Thyroid gland (tissue), 4 donors: ENCODE measurements around the gene CAVIN2. TPM values are rescaled to one million over a fixed set of nuclear protein-coding genes. Genes with fewer than 3 reads are reported as not detected.

Experiments
- DNase-seq, 2 donors: peaks; one replicate each; pipeline ENCODE4 v3.0.0-alpha.2; 2019
- H3K27ac ChIP-seq, 3 donors: fragments of 200-600 bp; sonication (generic); 1 replicate in 2 of 3; 2 replicates in 1 of 3; pipeline ENCODE4 v1.5.1; 2016 to 2019; ENCODE audit warnings: mild to moderate bottlenecking in 1 of 3, moderate library complexity in 1 of 3
- H3K27me3 ChIP-seq: fragments of 200-600 bp; sonication (generic); one replicate; pipeline ENCODE4 v1.5.1; 2019
- H3K36me3 ChIP-seq, 2 donors: fragments of 200-600 bp; sonication (generic); one replicate each; pipeline ENCODE4 v1.5.1; 2016 to 2019
- H3K4me1 ChIP-seq, 2 donors: fragments of 200-600 bp; sonication (generic); one replicate each; pipeline ENCODE4 v1.5.1; 2017 to 2019
- H3K4me3 ChIP-seq, 3 donors: fragments of 200-600 bp; sonication (generic); replicated peaks in 1 of 3; 1 replicate in 2 of 3; 2 replicates in 1 of 3; pipeline ENCODE4 v1.5.1; 2016; ENCODE audit warnings: mild to moderate bottlenecking in 1 of 3
- H3K9me3 ChIP-seq: fragments of 200-600 bp; sonication (generic); one replicate; pipeline ENCODE4 v1.5.1; 2017
- POLR2A ChIP-seq, 2 donors: fragments of 450-650 bp; IDR thresholded peaks; one replicate each; pipeline ENCODE4 v1.6.1; 2017; ENCODE audit warnings: antibody characterized with exemption in 2 of 2, mild to moderate bottlenecking in 2 of 2, moderate library complexity in 1 of 2
- WGBS, 2 donors: methylation state at CpG; one replicate each; pipeline ENCODE4 v1.1.5; 2017; 5-methylcytosine and 5-hydroxymethylcytosine counted together
- intact Hi-C: fragments of 100-400 bp; cut with DNase I; formaldehyde crosslinking; loops from one replicate; pipeline ENCODE4 v1.15.1; 2023
- total RNA-seq, 4 donors: library from RNA; depleted of rRNA; stranded (reverse); fragments of >200 nt; gene quantifications; one replicate each; pipeline ENCODE4 v1.2.3, GENCODE V29; 2016
- TF ChIP-seq, protein P1 (sequence below), 6 experiments: fragments of 200-600 bp in 3 of 6; fragments of 450-650 bp in 3 of 6; sonication (generic) in 3 of 6; IDR thresholded peaks; one replicate each; pipeline ENCODE4 v1.5.1; 2016 to 2019; ENCODE audit warnings: antibody characterized with exemption in 6 of 6, mild to moderate bottlenecking in 2 of 6, inconsistent platforms in 1 of 6, moderate library complexity in 1 of 6

The CAVIN2 gene
- total RNA-seq, 4 donors from 2014 or later, result 86.2 to 149 (median 132) TPM

DNA sequence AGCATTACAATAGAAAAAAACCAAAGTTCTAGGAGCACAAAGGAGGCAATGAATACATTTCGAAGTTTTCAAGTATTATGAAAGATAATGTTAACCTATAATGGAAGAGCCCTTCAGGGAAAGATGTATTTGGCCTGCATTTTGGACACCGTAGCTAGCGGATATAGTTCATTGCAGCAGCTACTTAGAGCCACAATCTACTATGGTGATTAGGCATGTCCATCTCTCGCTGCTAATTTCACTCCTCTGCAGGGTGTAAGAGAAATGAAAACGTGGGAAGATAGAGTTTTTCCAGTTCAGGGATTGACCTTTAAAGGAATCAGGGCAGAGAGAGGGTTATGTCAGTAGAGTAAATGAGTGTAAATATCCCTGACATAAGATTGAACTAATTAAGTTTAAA is 8.5 kb upstream of the CAVIN2 start:
- intact Hi-C loops, result no loop called here
- DNase-seq, result no peak
- H3K27ac ChIP-seq, result peak overlapping the region; percentile 79 to 90 (median 84)
- H3K4me3 ChIP-seq, result no peak overlapping the region
- WGBS, 2 donors, result 85 to 89% methylated on average over 5 of the region's 5 CpGs
- no peaks in the 10 kb centered on the region for H3K9me3 ChIP-seq
- no peaks in the 10 kb centered on the region for H3K27me3 ChIP-seq
- TF ChIP-seq, protein P1, sequence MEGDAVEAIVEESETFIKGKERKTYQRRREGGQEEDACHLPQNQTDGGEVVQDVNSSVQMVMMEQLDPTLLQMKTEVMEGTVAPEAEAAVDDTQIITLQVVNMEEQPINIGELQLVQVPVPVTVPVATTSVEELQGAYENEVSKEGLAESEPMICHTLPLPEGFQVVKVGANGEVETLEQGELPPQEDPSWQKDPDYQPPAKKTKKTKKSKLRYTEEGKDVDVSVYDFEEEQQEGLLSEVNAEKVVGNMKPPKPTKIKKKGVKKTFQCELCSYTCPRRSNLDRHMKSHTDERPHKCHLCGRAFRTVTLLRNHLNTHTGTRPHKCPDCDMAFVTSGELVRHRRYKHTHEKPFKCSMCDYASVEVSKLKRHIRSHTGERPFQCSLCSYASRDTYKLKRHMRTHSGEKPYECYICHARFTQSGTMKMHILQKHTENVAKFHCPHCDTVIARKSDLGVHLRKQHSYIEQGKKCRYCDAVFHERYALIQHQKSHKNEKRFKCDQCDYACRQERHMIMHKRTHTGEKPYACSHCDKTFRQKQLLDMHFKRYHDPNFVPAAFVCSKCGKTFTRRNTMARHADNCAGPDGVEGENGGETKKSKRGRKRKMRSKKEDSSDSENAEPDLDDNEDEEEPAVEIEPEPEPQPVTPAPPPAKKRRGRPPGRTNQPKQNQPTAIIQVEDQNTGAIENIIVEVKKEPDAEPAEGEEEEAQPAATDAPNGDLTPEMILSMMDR (IDR thresholded peaks at IDR 0.05), result no peak
- no peak for TF ChIP-seq POLR2A (IDR thresholded peaks at IDR 0.05)
- no peaks in the 10 kb centered on the region for H3K36me3 ChIP-seq
- H3K4me1 ChIP-seq, result peaks cover 26 to 27% of the 10 kb centered on the region in 2 donors

DNA sequence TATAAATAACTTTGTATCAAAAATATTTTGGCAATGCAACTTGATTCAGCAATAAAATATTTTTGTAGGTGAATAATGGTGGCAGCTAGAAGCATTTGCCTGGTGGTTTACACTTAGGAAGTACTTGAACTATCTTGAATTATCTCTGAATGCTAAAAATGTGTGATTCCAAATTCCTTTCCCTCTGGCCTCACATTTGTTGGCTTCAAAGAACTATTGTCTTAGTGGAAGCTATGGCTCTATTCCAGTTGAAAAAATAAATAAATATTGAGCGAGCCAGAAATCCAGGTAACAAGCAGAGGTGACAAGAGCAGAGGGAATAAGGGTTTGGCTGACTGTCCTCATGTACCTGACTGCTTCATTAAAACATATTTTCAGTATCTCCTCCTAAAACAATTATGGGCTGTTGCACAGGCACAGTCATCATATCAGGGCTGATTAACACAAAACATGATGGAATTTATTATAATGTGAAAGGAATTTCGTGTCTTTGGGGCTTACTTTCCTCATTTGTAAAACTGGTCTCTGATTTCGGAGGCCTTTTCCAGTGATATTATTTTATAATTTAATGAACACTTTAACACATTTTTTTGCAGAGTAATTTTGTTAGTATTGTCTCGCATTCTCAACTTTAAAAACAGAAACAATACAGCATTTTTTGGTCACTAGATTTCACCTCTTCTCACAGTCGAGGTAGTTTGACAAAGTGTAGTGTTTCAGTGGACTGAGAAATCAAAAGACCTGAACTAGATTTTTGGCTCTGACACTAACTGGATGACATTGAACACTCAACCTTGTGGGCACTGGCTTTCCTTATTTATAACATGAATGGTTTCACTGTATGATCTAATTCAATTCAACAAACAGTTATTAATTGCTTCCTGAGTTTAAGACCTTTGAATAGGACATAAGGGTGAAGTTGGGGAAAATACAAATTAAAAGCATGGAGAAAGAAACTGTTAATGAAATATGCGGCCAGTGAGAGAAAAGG is 7.8 kb upstream of the CAVIN2 start:
- no peak for DNase-seq
- TF ChIP-seq POLR2A (IDR thresholded peaks at IDR 0.05), result peak in 1 of 2 donors; percentile 11
- TF ChIP-seq, protein P1 (IDR thresholded peaks at IDR 0.05), result no peak
- peaks cover 32 to 33% of the 10 kb centered on the region in 2 donors for H3K4me1 ChIP-seq
- H3K9me3 ChIP-seq, result no peaks in the 10 kb centered on the region
- intact Hi-C loops, result no loop called here
- H3K27ac ChIP-seq, result peak overlapping the region; percentile 79 to 90 (median 84)
- no peaks in the 10 kb centered on the region for H3K27me3 ChIP-seq
- no peak overlapping the region for H3K4me3 ChIP-seq
- H3K36me3 ChIP-seq, result no peaks in the 10 kb centered on the region
- WGBS, 2 donors, result 54 to 55% methylated on average over 6 of the region's 6 CpGs

DNA sequence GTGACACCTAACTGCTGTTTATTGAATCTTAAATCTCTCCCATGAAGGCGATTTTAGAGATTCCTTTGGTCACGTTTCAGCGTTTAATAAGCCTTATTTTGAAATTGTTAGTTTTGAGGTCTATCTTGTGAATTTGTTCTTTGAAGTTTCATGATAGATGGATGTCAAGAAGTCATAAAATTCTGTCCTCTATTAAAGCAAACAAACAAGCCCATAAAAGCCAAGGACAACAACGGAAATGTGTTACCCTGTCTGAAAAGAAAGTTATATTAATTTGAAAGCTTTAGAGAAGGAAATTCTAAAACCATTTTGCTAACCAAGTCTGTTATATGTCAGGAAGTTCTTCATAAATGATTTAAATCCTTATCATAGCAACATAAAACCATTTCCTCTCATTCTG is 7.0 kb upstream of the CAVIN2 start:
- no peaks in the 10 kb centered on the region for H3K27me3 ChIP-seq
- no peak for TF ChIP-seq POLR2A (IDR thresholded peaks at IDR 0.05)
- TF ChIP-seq, protein P1 (IDR thresholded peaks at IDR 0.05), result no peak
- H3K4me1 ChIP-seq, result peaks cover 41 to 42% of the 10 kb centered on the region in 2 donors
- no peaks in the 10 kb centered on the region for H3K9me3 ChIP-seq
- intact Hi-C loops, result no loop called here
- no peak overlapping the region for H3K4me3 ChIP-seq
- 83 to 85% methylated on average over 4 of the region's 4 CpGs for WGBS, 2 donors
- DNase-seq, result no peak
- H3K27ac ChIP-seq, result peak overlapping the region; percentile 79 to 90 (median 84)
- no peaks in the 10 kb centered on the region for H3K36me3 ChIP-seq

DNA sequence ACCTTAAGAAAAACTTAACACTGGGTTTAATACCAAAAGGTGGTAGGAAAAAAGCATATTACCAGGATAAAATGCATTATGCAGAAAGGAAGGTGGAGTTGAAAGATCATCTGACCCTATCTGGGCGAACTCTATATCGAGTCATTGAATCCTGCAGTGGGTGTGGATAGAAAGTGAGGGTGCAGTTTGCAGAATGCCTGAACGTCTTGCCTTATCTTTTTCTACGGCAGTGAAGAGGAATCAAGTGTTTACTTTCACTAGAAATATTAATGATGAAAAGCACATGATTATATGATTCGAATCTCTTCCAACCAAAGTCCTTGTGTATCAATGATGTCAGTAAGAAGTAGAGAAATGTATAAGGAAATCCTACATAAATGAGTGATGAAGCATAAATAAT is 4.3 kb upstream of the CAVIN2 start:
- intact Hi-C loops, result no loop called here
- 89 to 94% methylated on average over 5 of the region's 5 CpGs for WGBS, 2 donors
- H3K4me1 ChIP-seq, result peaks cover 52 to 57% of the 10 kb centered on the region in 2 donors

More for the DNA sequence above, 4.3 kb upstream of the CAVIN2 start:
- no peaks in the 10 kb centered on the region for H3K9me3 ChIP-seq
- H3K36me3 ChIP-seq, result no peaks in the 10 kb centered on the region
- no peak overlapping the region for H3K4me3 ChIP-seq
- no peak for DNase-seq
- no peak overlapping the region for H3K27ac ChIP-seq
- TF ChIP-seq POLR2A (IDR thresholded peaks at IDR 0.05), result no peak
- TF ChIP-seq, protein P1 (IDR thresholded peaks at IDR 0.05), result no peak
- no peaks in the 10 kb centered on the region for H3K27me3 ChIP-seq
